HG02938 (cell line): ENCODE measurements around the gene HLA-DOA.

Experiments
- ATAC-seq: cut with Tn5 transposase; IDR thresholded peaks from one replicate; pipeline ENCODE4 v1.9.1; 2021; ENCODE audit warnings: mild to moderate bottlenecking, moderate library complexity; ENCODE audit not compliant: unreplicated experiment

The HLA-DOA gene

DNA sequence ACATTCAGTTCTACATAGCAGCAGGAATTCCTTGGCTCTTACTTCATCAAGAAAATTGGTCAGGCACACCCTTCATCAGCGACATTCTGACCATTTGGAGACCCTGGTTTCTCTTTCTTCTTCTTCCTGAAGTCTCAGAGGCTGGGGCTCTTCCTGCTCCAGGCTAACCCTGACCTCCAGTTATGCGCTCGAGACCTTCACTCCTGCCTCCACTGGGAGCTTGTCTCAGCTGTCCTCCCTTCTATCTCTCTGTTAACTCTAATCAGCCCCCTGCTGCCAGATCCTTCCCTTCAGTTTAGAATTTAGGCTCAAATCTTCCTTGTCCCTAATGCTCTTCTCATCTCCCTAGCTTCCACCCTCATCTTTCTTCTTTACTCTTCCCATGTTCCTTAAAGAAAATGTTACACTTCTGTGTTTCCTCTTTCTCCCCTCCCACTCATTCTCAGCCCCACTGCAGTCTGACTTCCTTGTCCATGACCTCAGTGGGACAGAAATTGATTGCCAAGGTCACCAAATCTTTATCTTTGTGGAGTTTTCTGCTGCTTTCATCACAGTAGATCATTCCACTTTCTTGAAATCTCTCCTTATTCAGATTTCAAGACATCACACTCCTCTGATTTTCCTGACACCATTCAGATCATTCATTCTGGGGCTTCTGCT is 8.4 kb upstream of the HLA-DOA start:
- ATAC-seq, result no peak

- ATAC-seq, result no peak
Observed at GRCh38 chr6:33017018-33017417, 7.6 kb upstream of the HLA-DOA start.

- no peak for ATAC-seq
Observed at GRCh38 chr6:33015798-33016197, 6.4 kb upstream of the HLA-DOA start.

DNA sequence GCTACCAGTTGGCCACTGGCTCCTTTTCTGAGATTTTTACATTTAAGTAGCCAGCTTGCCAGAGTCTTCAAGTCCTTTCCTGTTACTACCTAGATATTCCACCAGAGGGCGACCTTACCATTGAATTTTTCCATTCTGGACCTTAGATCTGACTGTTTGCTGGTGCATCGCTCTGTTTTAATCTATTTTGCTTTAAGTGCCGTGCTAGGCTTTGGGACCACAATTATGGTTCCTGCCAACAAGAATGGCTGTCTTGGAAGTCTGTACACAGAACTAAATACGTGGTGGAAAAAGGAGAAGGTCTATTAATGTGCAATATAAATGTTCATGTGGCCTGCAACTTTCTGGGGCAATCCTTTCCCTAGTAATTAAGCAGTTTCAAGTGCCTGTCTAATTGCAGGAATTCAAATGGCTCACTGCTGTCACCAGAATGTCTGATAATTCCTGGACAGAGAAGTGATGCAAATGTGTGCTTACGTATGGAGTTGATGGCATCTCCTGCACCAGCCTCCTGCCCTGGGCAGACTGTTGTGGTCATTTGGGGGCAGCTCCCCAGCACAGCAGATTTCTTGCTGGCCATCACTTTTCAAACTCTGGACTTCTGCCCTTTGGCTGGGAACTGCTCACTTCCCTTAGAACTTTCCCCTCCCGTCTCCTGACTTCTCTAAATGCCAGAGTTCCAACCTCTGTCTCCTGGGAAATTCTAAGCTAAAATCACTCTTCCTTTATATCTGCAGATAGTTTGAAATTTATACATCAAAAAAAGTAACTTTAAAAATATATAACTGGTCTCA is 5.6 kb upstream of the HLA-DOA start:
- ATAC-seq, result no peak

DNA sequence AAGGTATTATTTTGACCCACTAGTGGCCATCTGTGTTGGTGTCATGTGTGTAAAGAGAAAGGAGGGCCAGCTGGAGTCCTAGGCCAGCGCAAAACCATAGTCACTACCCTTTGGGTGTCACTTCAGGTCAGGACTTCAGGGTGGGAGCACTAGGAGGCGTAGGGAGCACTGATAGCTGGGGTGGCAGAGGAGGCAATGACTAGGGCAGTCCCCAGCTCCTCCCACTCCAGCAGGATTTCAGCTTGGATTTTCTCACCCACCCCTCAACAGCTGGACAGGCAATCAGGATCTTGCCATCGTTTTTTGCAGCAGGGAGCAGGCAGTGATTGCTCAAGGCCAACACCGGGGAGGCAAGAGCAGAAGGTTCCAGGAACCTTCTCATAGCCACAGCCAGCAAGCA is 4.2 kb upstream of the HLA-DOA start:
- ATAC-seq, result no peak

DNA sequence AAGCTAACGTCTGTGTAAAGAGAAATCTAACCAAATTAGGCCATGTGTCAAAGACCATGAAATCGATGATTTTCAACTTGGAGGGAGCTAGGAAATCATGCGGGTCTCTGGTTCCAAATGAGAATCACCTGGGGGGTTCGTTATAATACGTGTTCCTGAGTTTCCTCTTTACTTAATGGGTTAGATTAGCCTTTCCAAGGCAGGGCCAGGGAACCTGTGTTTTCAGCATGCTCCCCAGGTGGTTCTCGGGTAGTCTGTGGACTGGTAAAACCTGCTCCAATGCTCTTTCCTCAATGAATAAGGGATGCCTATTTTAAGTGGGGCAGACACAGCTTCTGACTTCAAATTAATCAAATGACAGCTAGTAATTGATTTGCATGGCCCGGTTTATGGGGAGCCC is 965 bp upstream of the HLA-DOA start:
- no peak for ATAC-seq

GRCh38 chr6:33007831-33008400 is 1.5 kb downstream of the HLA-DOA start:
- ATAC-seq, result no peak

DNA sequence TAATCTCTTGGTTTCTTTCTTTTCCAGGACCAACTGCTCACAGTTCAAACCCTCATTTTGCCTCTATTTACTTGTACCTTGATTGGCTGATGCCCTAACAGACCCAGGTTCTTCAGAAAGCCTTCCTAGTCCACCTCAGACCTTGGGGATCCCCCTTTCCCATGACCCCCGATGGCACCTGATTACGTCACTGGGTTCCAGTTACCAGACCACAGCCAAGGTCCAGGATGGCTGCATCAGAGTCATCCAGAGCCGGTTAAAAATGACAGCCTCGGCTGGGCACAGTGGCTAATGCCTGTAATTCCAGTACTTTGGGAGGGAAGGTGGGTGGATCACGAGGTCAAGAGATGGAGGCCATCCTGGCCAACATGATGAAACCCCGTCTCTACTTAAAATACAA is 4.5 kb downstream of the HLA-DOA start:
- no peak for ATAC-seq

- no peak for ATAC-seq
Observed at GRCh38 chr6:33001685-33002084, 7.7 kb downstream of the HLA-DOA start.

DNA sequence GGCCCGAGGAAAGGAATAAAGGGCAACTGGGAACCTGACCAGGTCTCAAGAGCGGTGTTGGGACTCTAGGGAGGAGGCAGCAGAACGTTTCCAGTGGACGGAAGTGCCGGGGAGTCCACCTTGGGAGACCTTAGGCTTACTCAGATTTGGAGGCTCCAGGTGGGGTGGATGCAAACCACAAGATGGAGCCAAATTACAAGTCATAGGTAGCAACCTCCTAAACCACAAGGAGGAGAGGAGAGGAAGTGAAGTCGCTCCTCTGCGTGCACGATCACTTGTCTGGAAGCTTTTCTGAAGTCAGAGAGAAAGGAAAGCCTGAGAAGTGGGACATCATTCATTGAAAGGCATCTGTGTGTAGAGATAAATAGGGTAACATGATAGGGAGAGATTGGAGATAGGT is 9.3 kb downstream of the HLA-DOA start:
- ATAC-seq, result no peak

GRCh38 chr6:32995448-32995847 is 13.9 kb downstream of the HLA-DOA start:
- ATAC-seq, result no peak

- ATAC-seq, result no peak
Observed at GRCh38 chr6:32993363-32993973, 15.9 kb downstream of the HLA-DOA start.

DNA sequence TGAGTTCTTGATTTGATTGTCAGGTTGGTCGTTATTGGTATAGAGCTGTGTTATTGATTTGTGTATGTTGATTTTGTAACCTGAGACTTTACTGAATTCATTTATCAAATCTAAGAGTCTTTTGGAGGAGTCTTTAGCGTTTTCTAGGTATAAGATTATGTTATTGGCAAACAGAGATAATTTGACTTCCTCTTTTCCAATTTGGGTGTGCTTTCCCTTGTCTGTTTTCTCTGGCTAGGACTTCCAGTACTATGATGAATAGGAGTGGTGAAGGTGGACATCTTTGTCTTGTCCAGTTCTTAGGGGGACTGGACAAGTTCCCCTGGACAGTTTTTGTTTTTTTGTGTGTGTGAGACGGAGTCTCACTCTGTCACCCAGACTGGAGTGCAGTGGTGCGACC is 17.4 kb downstream of the HLA-DOA start:
- ATAC-seq, result no peak

DNA sequence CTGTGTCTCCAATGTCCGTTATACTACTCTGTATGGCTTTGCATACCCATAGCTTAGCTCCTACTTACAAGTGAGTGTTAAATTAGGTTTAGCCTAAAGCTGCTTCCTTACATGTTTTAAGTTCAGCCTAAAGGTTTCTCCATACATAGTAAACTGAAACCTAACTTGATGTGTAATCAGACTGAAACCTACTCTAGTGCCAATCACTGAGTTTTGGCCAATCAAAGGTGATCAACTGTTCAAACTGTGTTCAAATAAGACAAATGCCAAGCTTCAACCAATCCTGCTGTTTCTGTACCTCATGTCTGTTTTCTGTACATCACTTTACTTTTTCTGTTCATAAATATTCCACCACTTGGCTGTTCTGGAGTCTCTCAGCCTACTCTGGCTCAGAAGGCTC is 20.0 kb downstream of the HLA-DOA start:
- no peak for ATAC-seq

DNA sequence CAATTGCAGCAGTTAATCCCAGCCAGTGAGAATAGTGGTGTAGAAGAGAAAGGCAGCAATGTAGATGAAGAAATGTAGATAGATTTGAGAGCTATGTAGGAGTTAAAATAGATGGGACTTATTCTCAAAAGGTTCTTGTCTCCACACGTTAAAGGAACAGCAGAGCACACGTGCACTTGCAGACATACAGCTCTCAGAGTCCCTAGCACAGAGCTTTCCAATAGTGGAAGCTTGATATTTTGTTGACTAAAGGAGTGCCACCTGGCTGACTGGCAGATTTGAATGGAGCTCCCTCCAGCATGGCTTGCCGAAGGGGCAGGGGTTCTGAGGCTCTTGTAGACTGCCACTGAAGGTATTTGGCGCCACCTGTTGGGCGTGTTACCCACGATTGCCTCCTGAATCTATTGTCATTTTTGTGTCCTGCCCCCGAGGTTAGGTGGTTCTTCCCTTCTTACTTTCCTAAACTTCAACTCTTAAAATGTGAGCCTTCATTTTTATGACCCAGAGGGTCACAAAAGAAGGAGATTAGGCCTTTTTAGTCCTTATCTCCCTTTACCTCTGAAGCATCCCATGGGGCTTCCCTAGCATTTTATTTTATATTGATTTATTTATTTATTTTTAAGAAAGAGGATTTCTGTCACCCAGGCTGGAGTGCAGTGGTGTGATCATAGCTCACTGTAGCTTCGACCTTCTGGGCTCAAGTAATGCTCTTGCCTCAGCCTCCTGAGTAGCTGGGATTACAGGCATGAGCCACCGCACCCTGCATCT is 24.6 kb downstream of the HLA-DOA start:
- ATAC-seq, result peak; percentile 61

DNA sequence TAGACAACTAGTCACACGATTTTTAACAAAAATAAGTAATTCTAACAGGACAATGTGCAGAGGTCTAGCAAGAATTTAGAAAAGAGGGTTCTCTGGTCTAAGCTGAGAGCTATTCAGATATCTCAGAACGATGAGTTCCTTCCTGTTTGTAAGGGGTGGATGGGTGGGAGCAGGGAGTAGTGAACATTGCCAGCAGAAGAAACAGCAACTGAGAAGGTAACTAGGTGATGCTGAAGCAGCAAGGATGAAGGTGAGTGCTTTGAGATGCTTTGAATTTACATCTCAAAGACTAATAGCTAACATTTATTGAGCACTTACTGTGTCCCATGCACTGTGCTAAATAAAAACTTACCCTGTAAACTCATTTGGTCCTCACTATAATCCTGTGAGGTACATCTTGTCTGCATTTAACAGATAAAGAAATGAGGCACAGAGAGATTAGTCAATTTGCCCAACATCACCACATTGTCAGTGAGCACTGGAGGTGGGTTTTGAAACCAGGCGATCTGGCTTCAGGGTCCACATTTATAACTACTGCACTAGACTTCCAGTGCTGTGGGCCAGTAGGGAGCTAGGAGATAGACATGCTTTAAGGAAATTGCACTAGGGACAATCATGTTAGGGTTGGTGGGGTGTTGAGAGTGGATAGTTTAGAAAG is 25.3 kb downstream of the HLA-DOA start:
- ATAC-seq, result no peak

GRCh38 chr6:32983493-32983848 is 25.9 kb downstream of the HLA-DOA start:
- no peak for ATAC-seq

GRCh38 chr6:32982702-32983492 is 26.5 kb downstream of the HLA-DOA start:
- no peak for ATAC-seq

- no peak for ATAC-seq
Observed at GRCh38 chr6:32982084-32982701, 27.2 kb downstream of the HLA-DOA start.
